T-helper 2 cell treated with Interferon-gamma antibody and Interleukin-4, amounts not matched to agents 100 ng/mL and 5 ng/mL, for 36 hours (primary cell): ENCODE measurements around the gene BICC1. TPM values are rescaled to one million over a fixed set of nuclear protein-coding genes. Genes with fewer than 3 reads are reported as not detected.
"Not testable (repeated sequence)": the region's sequence is repeated elsewhere in the genome, so short reads cannot be mapped to it uniquely, and the experiment has no call there.

Experiments used
- intact Hi-C: fragments of 100-400 bp; cut with micrococcal nuclease; formaldehyde crosslinking; loops from one replicate; pipeline ENCODE4 v1.15.1; 2023
- total RNA-seq: library from RNA; stranded (reverse); gene quantifications from 2 replicates; pipeline ENCODE4 v1.2.3, GENCODE V29; 2022

BICC1 gene
- total RNA-seq, 1 donor from 2014 or later: 0.05 TPM

DNA sequence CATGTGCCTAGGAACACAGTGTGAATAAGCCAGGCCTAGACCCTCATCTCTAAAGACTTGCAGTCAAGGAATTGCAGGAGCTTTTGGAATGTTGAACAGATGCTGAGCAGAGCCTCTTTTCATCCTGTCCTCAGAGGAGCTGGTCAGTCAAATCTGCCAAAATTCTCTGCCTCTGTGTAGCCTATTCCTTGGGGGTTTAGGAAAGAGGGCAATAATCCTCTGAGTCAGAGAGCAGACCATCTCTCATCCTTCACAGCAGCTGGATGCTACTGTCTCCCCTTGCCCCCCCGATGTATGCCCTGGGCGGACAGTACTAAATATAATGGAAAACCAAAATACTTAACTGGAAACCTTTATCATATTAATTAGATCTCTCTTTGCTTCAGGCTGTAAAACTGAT is 52.6 kb downstream of the BICC1 start:
- intact Hi-C loops: no loop called here

GRCh38 chr10:58567652-58568051 is 55.0 kb downstream of the BICC1 start:
- intact Hi-C loops: no loop called here

- intact Hi-C loops: no loop called here
Measured at GRCh38 chr10:58568428-58568935, 55.8 kb downstream of the BICC1 start.

GRCh38 chr10:58570307-58570723 is 57.6 kb downstream of the BICC1 start:
- intact Hi-C loops: no loop called here

GRCh38 chr10:58570979-58571378 is 58.3 kb downstream of the BICC1 start:
- intact Hi-C loops: no loop called here

DNA sequence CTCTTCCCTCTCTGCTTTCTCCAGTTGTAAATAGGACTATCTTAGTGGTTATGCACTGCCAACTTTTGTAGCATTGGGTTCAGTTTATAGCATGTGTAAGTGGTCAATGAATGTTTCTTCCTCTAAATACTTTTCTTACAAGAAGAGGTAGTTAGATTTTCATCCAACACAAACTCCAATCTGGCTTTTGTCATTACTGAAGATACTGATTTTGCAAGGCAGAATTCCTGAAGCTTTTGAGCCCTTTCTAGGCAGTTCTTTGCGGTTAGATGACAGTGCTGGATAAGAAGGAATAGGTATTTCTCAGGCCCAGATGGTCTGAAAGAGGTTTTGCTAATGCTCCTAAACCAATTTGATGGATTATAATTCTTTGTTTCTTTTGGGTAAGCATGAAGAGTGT is 60.5 kb downstream of the BICC1 start:
- intact Hi-C loops: no loop called here

DNA sequence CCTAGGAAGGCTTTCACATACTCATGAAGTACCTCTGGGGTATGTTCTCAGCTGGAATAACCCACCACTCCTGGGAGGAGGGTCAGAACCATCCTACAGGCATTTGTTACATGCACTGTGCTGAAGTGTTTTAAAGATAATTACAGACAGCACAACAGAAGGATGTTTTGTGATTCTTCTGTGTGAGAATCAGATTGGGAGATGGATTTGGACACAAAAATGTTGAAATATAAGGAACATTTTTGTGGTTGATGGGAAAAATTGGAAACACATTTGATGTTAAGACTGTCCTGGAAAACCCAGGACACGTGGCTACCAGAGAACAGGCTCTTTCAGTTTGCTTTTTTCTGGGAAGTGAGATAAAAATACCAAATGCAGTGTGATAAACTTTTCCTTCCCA is 61.4 kb downstream of the BICC1 start:
- intact Hi-C loops: no loop called here

GRCh38 chr10:58575491-58575890 is 62.8 kb downstream of the BICC1 start:
- intact Hi-C loops: no loop called here

DNA sequence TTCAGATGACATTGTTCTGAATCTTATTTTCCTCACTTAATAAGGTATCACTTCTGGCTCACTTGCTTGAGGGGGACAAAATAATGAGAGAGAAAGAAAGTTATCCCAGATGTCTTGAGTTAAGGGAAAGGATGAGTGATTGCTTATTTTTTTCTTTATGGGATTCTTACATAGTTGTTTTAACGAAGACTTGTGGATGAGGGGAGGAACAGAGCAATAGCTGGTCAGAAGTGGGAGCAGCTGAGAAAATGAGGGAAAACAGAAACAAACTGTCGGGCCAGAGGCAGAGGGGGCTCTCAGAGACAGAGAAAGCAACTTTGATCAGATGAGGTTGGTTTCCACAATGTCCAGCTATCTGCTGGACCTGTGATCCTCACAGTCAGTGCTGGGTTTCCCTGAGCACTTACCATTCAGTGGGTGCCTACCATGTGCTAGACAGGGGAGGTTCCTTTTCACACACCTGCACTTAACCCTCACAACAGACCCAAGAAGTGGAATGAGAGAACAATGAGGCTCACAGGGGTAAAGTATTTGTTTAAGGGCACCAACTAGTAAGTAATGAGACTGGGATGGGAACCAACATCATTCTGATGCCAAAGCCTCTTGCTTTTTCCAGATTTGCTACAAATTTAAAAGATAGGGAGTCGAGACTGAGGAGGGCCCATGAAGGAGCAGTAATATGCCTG is 64.2 kb downstream of the BICC1 start:
- intact Hi-C loops: no loop called here

- intact Hi-C loops: no loop called here
Measured at GRCh38 chr10:58577437-58577777, 64.7 kb downstream of the BICC1 start.

DNA sequence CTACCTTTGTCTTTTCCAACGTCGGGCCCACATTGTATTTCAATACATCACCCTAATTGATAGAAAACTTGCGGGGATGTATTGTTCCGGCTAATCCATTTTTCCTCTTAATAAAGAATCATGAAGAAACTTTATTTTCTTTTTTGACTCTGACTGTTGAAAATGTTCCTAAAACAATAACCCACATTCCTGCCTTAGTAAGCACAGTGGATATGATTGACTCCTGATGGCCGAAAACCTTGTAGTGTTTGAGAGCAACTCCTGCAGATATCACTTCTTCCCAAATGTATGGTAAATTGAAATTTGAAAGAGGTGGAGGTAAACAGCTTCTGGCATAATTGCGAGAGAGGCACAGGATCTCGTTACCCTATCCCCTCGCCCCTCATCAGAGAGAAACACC is 65.7 kb downstream of the BICC1 start:
- intact Hi-C loops: no loop called here

DNA sequence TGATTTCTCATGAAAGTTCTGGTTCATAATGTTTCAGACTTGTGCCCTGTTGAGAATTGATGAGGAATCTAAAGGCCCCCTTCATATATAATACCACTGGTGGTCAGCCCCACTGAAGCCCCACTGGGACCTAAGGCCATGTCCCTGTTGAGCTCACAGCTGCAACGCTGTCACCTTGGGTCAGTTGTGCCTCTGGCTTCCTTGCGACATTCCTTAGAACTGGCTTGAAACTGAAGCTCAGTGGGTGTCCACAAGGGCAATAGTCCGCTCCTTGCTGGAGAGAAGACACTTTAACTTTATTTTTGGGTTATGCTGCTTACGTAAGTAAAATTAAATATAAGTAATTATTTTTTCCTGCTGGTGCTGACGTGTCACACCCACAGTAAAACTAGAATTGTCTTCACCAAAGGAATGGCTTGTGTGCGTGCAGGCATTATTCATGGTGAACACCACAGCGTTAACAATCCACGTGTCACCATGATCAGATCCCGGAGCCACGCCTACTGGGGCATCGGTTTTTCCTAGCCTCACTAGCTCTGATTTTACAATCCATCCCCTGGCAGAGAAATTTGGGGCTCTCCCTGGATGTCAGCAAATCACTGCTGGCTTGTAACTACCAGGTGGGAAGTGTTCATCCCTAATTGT is 66.5 kb downstream of the BICC1 start:
- intact Hi-C loops: no loop called here

GRCh38 chr10:58582045-58582444 is 69.4 kb downstream of the BICC1 start:
- intact Hi-C loops: no loop called here

DNA sequence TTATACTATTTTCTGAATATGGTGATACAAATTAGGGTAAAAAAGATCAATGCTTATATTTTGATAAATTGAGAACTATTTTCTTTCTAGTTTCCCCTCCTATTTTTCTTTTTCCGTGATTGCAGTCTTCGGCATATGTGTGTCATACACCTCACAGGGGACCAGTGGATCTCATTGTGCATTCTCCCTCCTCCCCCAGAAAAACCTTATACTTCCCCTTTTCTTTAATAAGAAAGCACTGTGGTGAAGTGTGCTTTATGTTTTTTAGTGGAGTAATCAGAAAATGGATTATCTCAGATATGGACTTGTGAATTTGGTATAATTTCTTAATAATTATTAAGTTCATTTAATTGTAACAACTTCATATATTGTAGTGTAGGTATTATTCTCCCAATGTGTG is 72.8 kb downstream of the BICC1 start:
- intact Hi-C loops: no loop called here

GRCh38 chr10:58586282-58587245 is 73.9 kb downstream of the BICC1 start:
- intact Hi-C loops: no loop called here

GRCh38 chr10:58587676-58588075 is 75.0 kb downstream of the BICC1 start:
- intact Hi-C loops: no loop called here

GRCh38 chr10:58588673-58589265 is 76.1 kb downstream of the BICC1 start:
- intact Hi-C loops: no loop called here

GRCh38 chr10:58590152-58590840 is 77.6 kb downstream of the BICC1 start:
- intact Hi-C loops: no loop called here

GRCh38 chr10:58590924-58591323 is 78.3 kb downstream of the BICC1 start:
- intact Hi-C loops: no loop called here

- intact Hi-C loops: no loop called here
Measured at GRCh38 chr10:58593008-58593407, 80.3 kb downstream of the BICC1 start.

- intact Hi-C loops: not testable (repeated sequence)
Measured at GRCh38 chr10:58597211-58597610, 84.5 kb downstream of the BICC1 start.
